NOMO-1 treated with DMSO at 0.1 percent for 48 hours (cell line): ENCODE results near the gene ANKRA2.

ENCODE experiments used
- DNase-seq: peaks from one replicate; lab custom pipeline; 2025; ENCODE audit not compliant: unreplicated experiment; lab: John Stamatoyannopoulos, UW

Gene ANKRA2

DNA sequence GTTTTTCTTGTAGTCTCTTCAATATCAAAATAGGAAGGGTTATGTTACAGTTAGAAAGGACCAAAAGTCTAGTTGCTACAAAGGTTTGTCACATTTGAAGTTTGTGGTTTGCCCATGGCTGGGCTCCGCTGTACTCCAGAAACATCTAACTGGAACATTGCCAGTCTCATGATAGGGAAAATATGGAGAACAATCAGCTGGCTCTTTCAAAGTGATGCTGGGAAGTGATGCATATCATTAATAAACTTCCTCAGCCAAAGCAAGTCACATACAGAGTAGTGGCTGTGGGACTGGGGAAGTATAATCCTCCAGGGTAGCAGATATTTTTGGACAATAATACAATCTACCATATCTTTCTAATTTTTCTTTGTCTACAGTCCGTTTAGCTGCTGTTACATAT is 58.4 kb downstream of the ANKRA2 start:
- DNase-seq: no peak

DNA sequence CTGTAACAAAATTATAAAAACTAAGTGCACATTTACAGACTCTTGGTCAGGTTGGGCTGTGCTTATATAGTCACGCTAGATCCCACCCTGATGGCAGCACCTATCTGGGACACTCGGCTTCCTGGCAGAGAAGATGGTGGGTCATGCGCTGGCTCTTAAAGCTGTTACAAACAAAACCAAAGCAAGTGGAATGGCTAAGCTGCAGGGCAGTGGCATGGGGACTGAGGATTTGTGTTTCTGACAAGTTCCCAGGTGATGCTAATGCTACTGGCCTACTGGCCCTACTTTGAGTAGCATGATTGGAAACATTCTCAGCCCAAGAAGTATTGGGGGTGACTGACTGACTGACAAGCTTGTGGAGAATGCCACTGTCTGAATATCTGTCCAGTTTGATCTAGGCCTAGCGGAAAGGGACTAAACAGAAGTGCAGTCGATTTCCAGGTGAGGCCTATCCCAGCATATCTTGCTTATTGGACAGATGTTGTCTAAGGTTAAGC is 58.9 kb downstream of the ANKRA2 start:
- no peak for DNase-seq
